HepG2 (cell line): ENCODE measurements around the gene XPO1. TPM values are rescaled to one million over a fixed set of nuclear protein-coding genes. Genes with fewer than 3 reads are reported as not detected.
A peak's percentile ranks its signal among the peaks of the same experiment; 100 is the strongest.

Source experiments
- ATF4 ChIP-seq, 2 experiments: fragments of 450-650 bp in 1 of 2; sonication (generic) in 1 of 2; formaldehyde crosslinking; IDR thresholded peaks; 2 replicates each; pipeline versions ENCODE4 v1.5.0 to v1.8.0; 2020 to 2022; ENCODE audit warnings: mild to moderate bottlenecking in 1 of 2, missing genetic modification reagents in 1 of 2
- CAMTA2 ChIP-seq: sonication (generic); formaldehyde crosslinking; IDR thresholded peaks from 2 replicates; pipeline ENCODE4 v1.4.0; 2020; ENCODE audit warnings: mild to moderate bottlenecking, missing genetic modification reagents, borderline replicate concordance
- FIP1L1 ChIP-seq: fragments of 200-400 bp; formaldehyde crosslinking; IDR thresholded peaks from 2 replicates; pipeline ENCODE4 v1.6.1; 2018; ENCODE audit warnings: low read depth, mild to moderate bottlenecking, low read length, moderate library complexity, borderline replicate concordance; ENCODE audit not compliant: insufficient read depth
- GTF3A ChIP-seq: sonication (generic); formaldehyde crosslinking; conservative IDR thresholded peaks from 2 replicates; pipeline ENCODE4 v1.4.0; 2020; ENCODE audit warnings: mild to moderate bottlenecking, missing genetic modification reagents
- YY1 ChIP-seq: IDR thresholded peaks from 2 replicates; pipeline ENCODE4 v1.6.1; 2011; ENCODE audit warnings: low read length, low read depth, moderate library complexity, mild to moderate bottlenecking; ENCODE audit not compliant: insufficient read depth, insufficient replicate concordance
- ZBTB3 ChIP-seq: sonication (generic); formaldehyde crosslinking; IDR thresholded peaks from 2 replicates; pipeline ENCODE4 v1.4.0; 2020; ENCODE audit warnings: low read depth, mild to moderate bottlenecking, moderate library complexity, missing genetic modification reagents, borderline replicate concordance
- ZFP36L2 ChIP-seq: sonication (generic); formaldehyde crosslinking; IDR thresholded peaks from 2 replicates; pipeline ENCODE4 v1.4.0; 2020; ENCODE audit warnings: missing genetic modification reagents
- ZNF333 ChIP-seq: sonication (generic); formaldehyde crosslinking; IDR thresholded peaks from 2 replicates; pipeline ENCODE4 v1.4.0; 2020; ENCODE audit warnings: mild to moderate bottlenecking, missing genetic modification reagents, borderline replicate concordance
- ZNF670 ChIP-seq: sonication (generic); formaldehyde crosslinking; IDR thresholded peaks from 2 replicates; pipeline ENCODE4 v1.8.0; 2022; ENCODE audit warnings: mild to moderate bottlenecking, missing genetic modification reagents, borderline replicate concordance
- ZNF780A ChIP-seq: sonication (generic); formaldehyde crosslinking; IDR thresholded peaks from 2 replicates; pipeline ENCODE4 v1.8.0; 2022; ENCODE audit warnings: mild to moderate bottlenecking, missing genetic modification reagents, moderate library complexity
- ZNF83 ChIP-seq: sonication (generic); formaldehyde crosslinking; IDR thresholded peaks from 2 replicates; pipeline ENCODE4 v1.4.0; 2020; ENCODE audit warnings: missing genetic modification reagents, mild to moderate bottlenecking, borderline replicate concordance
- polyA plus RNA-seq, 8 experiments: library from polyadenylated mRNA; depleted of rRNA in 3 of 8; stranded (reverse) in 7 of 8; unstranded in 1 of 8; fragments of >200 nt; fragmentation: Illumina TruSeq in 4 of 8; extraction: Trizol in 4 of 8; gene quantifications; 2 replicates each; pipeline versions ENCODE4 v1.2.1 to v1.2.3, GENCODE V29; 2011 to 2016; ENCODE audit warnings: low read depth in 4 of 8, missing spikeins in 1 of 8, mixed read lengths in 1 of 8; ENCODE audit not compliant: insufficient read depth in 1 of 8
- total RNA-seq, 5 experiments: library from RNA; depleted of rRNA; stranded (reverse); fragments of >200 nt; fragmentation: Illumina TruSeq; extraction: Trizol; gene quantifications; 2 replicates each; pipeline ENCODE4 v1.2.3, GENCODE V29; 2016; ENCODE audit warnings: low read depth in 1 of 5
- TF ChIP-seq, protein P1 (sequence below): sonication (generic); formaldehyde crosslinking; IDR thresholded peaks from 2 replicates; pipeline ENCODE4 v1.4.0; 2020; ENCODE audit warnings: mild to moderate bottlenecking, missing genetic modification reagents
- TF ChIP-seq, protein P2 (sequence below): sonication (generic); formaldehyde crosslinking; IDR thresholded peaks from 2 replicates; pipeline ENCODE4 v1.4.0; 2020; ENCODE audit warnings: mild to moderate bottlenecking, missing genetic modification reagents
- TF ChIP-seq, protein P3 (sequence below): sonication (generic); formaldehyde crosslinking; IDR thresholded peaks from 2 replicates; pipeline ENCODE4 v1.4.0; 2020; ENCODE audit warnings: mild to moderate bottlenecking, missing genetic modification reagents
- TF ChIP-seq, protein P4 (sequence below): sonication (generic); formaldehyde crosslinking; IDR thresholded peaks from 2 replicates; pipeline ENCODE4 v1.5.0; 2020; ENCODE audit warnings: mild to moderate bottlenecking, missing genetic modification reagents, borderline replicate concordance

Gene XPO1
- total and polyA plus RNA-seq, 2 of the 13 experiments (the other 11 are each of a cell fraction or from before 2014, with no cell fraction given): 67.4 to 212 TPM

DNA sequence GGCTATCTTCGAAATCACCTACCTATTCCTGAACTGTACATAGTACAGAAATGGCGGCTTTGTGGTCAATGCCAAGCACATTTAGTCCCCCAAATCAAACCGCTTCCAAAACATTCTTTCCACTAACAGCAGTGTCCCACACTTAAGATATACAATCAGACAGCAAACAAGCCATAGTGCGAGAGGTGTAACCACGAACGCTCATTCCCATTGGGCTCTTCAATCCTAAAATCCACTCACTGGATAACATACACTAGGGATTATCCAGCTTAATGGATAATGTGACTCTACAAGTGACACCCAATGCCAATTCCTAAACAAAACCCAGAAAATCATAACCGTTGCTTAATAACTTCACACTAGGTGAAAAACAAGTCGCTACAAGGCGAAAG is 2.0 kb downstream of the XPO1 start (continued):
- TF ChIP-seq ZNF670: 0 out of 2 replicates have a peak, but pooled peaks have one; percentile 1
- TF ChIP-seq ZFP36L2: 0 out of 2 replicates have a peak, but pooled peaks have one; percentile 62
- TF ChIP-seq, protein P1, sequence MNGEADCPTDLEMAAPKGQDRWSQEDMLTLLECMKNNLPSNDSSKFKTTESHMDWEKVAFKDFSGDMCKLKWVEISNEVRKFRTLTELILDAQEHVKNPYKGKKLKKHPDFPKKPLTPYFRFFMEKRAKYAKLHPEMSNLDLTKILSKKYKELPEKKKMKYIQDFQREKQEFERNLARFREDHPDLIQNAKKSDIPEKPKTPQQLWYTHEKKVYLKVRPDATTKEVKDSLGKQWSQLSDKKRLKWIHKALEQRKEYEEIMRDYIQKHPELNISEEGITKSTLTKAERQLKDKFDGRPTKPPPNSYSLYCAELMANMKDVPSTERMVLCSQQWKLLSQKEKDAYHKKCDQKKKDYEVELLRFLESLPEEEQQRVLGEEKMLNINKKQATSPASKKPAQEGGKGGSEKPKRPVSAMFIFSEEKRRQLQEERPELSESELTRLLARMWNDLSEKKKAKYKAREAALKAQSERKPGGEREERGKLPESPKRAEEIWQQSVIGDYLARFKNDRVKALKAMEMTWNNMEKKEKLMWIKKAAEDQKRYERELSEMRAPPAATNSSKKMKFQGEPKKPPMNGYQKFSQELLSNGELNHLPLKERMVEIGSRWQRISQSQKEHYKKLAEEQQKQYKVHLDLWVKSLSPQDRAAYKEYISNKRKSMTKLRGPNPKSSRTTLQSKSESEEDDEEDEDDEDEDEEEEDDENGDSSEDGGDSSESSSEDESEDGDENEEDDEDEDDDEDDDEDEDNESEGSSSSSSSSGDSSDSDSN: no peak
- 0 out of 2 replicates have a peak, but pooled peaks have one; percentile 17 for TF ChIP-seq CAMTA2
- TF ChIP-seq, protein P2, sequence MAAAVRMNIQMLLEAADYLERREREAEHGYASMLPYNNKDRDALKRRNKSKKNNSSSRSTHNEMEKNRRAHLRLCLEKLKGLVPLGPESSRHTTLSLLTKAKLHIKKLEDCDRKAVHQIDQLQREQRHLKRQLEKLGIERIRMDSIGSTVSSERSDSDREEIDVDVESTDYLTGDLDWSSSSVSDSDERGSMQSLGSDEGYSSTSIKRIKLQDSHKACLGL (CRISPR knock-in tag): peak; percentile 71; the same call in 1 of the 2 replicates
- TF ChIP-seq ZNF780A (CRISPR knock-in tag): no peak
- TF ChIP-seq ATF4 (CRISPR knock-in tag; IDR thresholded peaks at IDR 0.05): peak in 1 of 2 experiments; percentile 54; a peak in 1 of 4 replicates
- TF ChIP-seq ZBTB3 (CRISPR knock-in tag): peak; percentile 76; the same call in 1 of the 2 replicates
- no peak for TF ChIP-seq FIP1L1
- TF ChIP-seq ZNF333: 0 out of 2 replicates have a peak, but pooled peaks have one; percentile 44
- TF ChIP-seq, protein P3, sequence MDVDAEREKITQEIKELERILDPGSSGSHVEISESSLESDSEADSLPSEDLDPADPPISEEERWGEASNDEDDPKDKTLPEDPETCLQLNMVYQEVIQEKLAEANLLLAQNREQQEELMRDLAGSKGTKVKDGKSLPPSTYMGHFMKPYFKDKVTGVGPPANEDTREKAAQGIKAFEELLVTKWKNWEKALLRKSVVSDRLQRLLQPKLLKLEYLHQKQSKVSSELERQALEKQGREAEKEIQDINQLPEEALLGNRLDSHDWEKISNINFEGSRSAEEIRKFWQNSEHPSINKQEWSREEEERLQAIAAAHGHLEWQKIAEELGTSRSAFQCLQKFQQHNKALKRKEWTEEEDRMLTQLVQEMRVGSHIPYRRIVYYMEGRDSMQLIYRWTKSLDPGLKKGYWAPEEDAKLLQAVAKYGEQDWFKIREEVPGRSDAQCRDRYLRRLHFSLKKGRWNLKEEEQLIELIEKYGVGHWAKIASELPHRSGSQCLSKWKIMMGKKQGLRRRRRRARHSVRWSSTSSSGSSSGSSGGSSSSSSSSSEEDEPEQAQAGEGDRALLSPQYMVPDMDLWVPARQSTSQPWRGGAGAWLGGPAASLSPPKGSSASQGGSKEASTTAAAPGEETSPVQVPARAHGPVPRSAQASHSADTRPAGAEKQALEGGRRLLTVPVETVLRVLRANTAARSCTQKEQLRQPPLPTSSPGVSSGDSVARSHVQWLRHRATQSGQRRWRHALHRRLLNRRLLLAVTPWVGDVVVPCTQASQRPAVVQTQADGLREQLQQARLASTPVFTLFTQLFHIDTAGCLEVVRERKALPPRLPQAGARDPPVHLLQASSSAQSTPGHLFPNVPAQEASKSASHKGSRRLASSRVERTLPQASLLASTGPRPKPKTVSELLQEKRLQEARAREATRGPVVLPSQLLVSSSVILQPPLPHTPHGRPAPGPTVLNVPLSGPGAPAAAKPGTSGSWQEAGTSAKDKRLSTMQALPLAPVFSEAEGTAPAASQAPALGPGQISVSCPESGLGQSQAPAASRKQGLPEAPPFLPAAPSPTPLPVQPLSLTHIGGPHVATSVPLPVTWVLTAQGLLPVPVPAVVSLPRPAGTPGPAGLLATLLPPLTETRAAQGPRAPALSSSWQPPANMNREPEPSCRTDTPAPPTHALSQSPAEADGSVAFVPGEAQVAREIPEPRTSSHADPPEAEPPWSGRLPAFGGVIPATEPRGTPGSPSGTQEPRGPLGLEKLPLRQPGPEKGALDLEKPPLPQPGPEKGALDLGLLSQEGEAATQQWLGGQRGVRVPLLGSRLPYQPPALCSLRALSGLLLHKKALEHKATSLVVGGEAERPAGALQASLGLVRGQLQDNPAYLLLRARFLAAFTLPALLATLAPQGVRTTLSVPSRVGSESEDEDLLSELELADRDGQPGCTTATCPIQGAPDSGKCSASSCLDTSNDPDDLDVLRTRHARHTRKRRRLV: 0 out of 2 replicates have a peak, but pooled peaks have one; percentile 86
- TF ChIP-seq, protein P4, sequence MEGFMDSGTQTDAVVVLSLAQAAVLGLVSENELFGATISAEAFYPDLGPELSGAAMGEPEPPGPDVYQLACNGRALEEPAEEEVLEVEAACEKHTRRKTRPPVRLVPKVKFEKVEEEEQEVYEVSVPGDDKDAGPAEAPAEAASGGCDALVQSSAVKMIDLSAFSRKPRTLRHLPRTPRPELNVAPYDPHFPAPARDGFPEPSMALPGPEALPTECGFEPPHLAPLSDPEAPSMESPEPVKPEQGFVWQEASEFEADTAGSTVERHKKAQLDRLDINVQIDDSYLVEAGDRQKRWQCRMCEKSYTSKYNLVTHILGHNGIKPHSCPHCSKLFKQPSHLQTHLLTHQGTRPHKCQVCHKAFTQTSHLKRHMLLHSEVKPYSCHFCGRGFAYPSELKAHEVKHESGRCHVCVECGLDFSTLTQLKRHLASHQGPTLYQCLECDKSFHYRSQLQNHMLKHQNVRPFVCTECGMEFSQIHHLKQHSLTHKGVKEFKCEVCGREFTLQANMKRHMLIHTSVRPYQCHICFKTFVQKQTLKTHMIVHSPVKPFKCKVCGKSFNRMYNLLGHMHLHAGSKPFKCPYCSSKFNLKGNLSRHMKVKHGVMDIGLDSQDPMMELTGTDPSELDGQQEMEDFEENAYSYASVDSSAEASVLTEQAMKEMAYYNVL (CRISPR knock-in tag): 0 out of 2 replicates have a peak, but pooled peaks have one; percentile 49
- TF ChIP-seq YY1: peak; percentile 38
- TF ChIP-seq GTF3A (CRISPR knock-in tag): 0 out of 2 replicates have a peak, but pooled peaks have one; percentile 20
- no peak for TF ChIP-seq ZNF83 (CRISPR knock-in tag)
